Kidney epithelial cell (primary cell): ENCODE data around the gene BAHCC1. TPM values are rescaled to one million over a fixed set of nuclear protein-coding genes. Genes with fewer than 3 reads are reported as not detected.

Source experiments
- DNase-seq: peaks from one replicate; pipeline ENCODE4 v3.0.0-alpha.2; 2010; ENCODE audit warnings: low read depth
- H3K27me3 ChIP-seq: 2 replicates; pipeline ENCODE4 v1.6.0; 2011; ENCODE audit warnings: low read length; ENCODE audit not compliant: control insufficient read depth, insufficient read depth
- H3K36me3 ChIP-seq: 2 replicates; pipeline ENCODE4 v1.5.1; 2011; ENCODE audit warnings: low read length; ENCODE audit not compliant: control insufficient read depth, insufficient read depth
- H3K4me3 ChIP-seq: 2 replicates; pipeline ENCODE4 v1.5.1; 2011; ENCODE audit warnings: low read depth, mild to moderate bottlenecking, control low read depth, low read length
- CTCF ChIP-seq: IDR thresholded peaks from 2 replicates; pipeline ENCODE4 v1.5.1; 2011; ENCODE audit warnings: mild to moderate bottlenecking, moderate library complexity, low read length, control low read depth, inconsistent platforms; ENCODE audit not compliant: insufficient read depth, poor library complexity, severe bottlenecking
- total RNA-seq: library from RNA; depleted of rRNA; stranded (reverse); fragments of >200 nt; gene quantifications from 2 replicates; pipeline ENCODE4 v1.2.3, GENCODE V29; 2015

BAHCC1 gene
- total RNA-seq, 1 donor from 2014 or later = 6.6 TPM

- Histone ChIP-seq H3K36me3 (no peaks in the 10 kb centered on the region), H3K27me3 (no peaks in the 10 kb centered on the region), H3K4me3 (no peak overlapping the region)
- no peak for DNase-seq
- no peak for TF ChIP-seq CTCF
Observed at GRCh38 chr17:81435652-81436293, 40.5 kb downstream of the BAHCC1 start.

GRCh38 chr17:81436294-81436849 is 41.1 kb downstream of the BAHCC1 start:
- Histone ChIP-seq H3K36me3 (no peaks in the 10 kb centered on the region), H3K27me3 (no peaks in the 10 kb centered on the region), H3K4me3 (no peak overlapping the region)
- TF ChIP-seq CTCF = no peak
- no peak for DNase-seq

- Histone ChIP-seq H3K4me3 (no peak overlapping the region), H3K36me3 (no peaks in the 10 kb centered on the region), H3K27me3 (no peaks in the 10 kb centered on the region)
- DNase-seq = no peak
- no peak for TF ChIP-seq CTCF
Observed at GRCh38 chr17:81437191-81437651, 42.0 kb downstream of the BAHCC1 start.

- no peak for TF ChIP-seq CTCF
- Histone ChIP-seq H3K4me3 (no peak overlapping the region), H3K36me3 (no peaks in the 10 kb centered on the region), H3K27me3 (no peaks in the 10 kb centered on the region)
- DNase-seq = no peak
Observed at GRCh38 chr17:81438007-81438659, 42.9 kb downstream of the BAHCC1 start.

GRCh38 chr17:81438688-81439087 is 43.4 kb downstream of the BAHCC1 start:
- H3K27me3 ChIP-seq = no peaks in the 10 kb centered on the region
- no peak for DNase-seq
- no peak overlapping the region for H3K4me3 ChIP-seq
- no peaks in the 10 kb centered on the region for H3K36me3 ChIP-seq
- TF ChIP-seq CTCF = no peak
